HepG2 (cell line): ENCODE measurements around the gene MRNIP. TPM values are rescaled to one million over a fixed set of nuclear protein-coding genes. Genes with fewer than 3 reads are reported as not detected.
A peak's percentile ranks its signal among the peaks of the same experiment; 100 is the strongest.

ENCODE experiments used
- ELF3 ChIP-seq: IDR thresholded peaks from 2 replicates; pipeline ENCODE4 v1.6.1; 2016; ENCODE audit warnings: missing genetic modification reagents, missing compliant biosample characterization
- HMGXB4 ChIP-seq, 2 experiments: sonication (generic) in 1 of 2; formaldehyde crosslinking in 1 of 2; IDR thresholded peaks; 2 replicates each; pipeline versions ENCODE4 v1.4.0 to v1.6.1; 2018 to 2020; ENCODE audit warnings: missing genetic modification reagents in 2 of 2, borderline replicate concordance in 1 of 2, low read depth in 1 of 2, mild to moderate bottlenecking in 1 of 2, missing biosample characterization in 1 of 2
- KAT8 ChIP-seq: IDR thresholded peaks from 2 replicates; pipeline ENCODE4 v1.6.1; 2016; ENCODE audit warnings: missing genetic modification reagents, missing compliant biosample characterization
- KDM4B ChIP-seq: sonication (generic); formaldehyde crosslinking; IDR thresholded peaks from 2 replicates; pipeline ENCODE4 v1.4.0; 2020; ENCODE audit warnings: missing genetic modification reagents
- KDM6A ChIP-seq: IDR thresholded peaks from 2 replicates; pipeline ENCODE4 v1.6.1; 2016; ENCODE audit warnings: low read depth
- NFATC3 ChIP-seq: sonication (generic); formaldehyde crosslinking; IDR thresholded peaks from 2 replicates; pipeline ENCODE4 v1.5.1; 2020; ENCODE audit warnings: mild to moderate bottlenecking, missing genetic modification reagents
- PHF20 ChIP-seq: sonication (generic); formaldehyde crosslinking; IDR thresholded peaks from 2 replicates; pipeline ENCODE4 v1.5.0; 2020; ENCODE audit warnings: mild to moderate bottlenecking, missing genetic modification reagents
- TFDP2 ChIP-seq: sonication (generic); formaldehyde crosslinking; IDR thresholded peaks from 2 replicates; pipeline ENCODE4 v1.4.0; 2020; ENCODE audit warnings: missing genetic modification reagents
- ZBTB38 ChIP-seq: sonication (generic); formaldehyde crosslinking; IDR thresholded peaks from 2 replicates; pipeline ENCODE4 v1.5.1; 2020; ENCODE audit warnings: mild to moderate bottlenecking, missing genetic modification reagents
- ZBTB7B ChIP-seq: sonication (generic); formaldehyde crosslinking; IDR thresholded peaks from 2 replicates; pipeline ENCODE4 v1.4.0; 2020; ENCODE audit warnings: missing genetic modification reagents
- ZNF232 ChIP-seq: sonication (generic); formaldehyde crosslinking; IDR thresholded peaks from 2 replicates; pipeline ENCODE4 v1.4.0; 2020; ENCODE audit warnings: missing genetic modification reagents, borderline replicate concordance
- ZNF280D ChIP-seq: sonication (generic); formaldehyde crosslinking; IDR thresholded peaks from 2 replicates; pipeline ENCODE4 v1.5.1; 2020; ENCODE audit warnings: mild to moderate bottlenecking, missing genetic modification reagents
- ZNF354B ChIP-seq: sonication (generic); formaldehyde crosslinking; IDR thresholded peaks from 2 replicates; pipeline ENCODE4 v1.8.0; 2022; ENCODE audit warnings: mild to moderate bottlenecking, missing genetic modification reagents
- ZNF496 ChIP-seq: sonication (generic); formaldehyde crosslinking; IDR thresholded peaks from 2 replicates; pipeline ENCODE4 v1.8.1; 2023; ENCODE audit warnings: mild to moderate bottlenecking, moderate library complexity, missing genetic modification reagents; ENCODE audit not compliant: insufficient replicate concordance
- ZNF570 ChIP-seq: sonication (generic); formaldehyde crosslinking; IDR thresholded peaks from 2 replicates; pipeline ENCODE4 v1.4.0; 2020; ENCODE audit warnings: mild to moderate bottlenecking, missing genetic modification reagents, borderline replicate concordance
- polyA plus RNA-seq, 8 experiments: library from polyadenylated mRNA; depleted of rRNA in 3 of 8; stranded (reverse) in 7 of 8; unstranded in 1 of 8; fragments of >200 nt; fragmentation: Illumina TruSeq in 4 of 8; extraction: Trizol in 4 of 8; gene quantifications; 2 replicates each; pipeline versions ENCODE4 v1.2.1 to v1.2.3, GENCODE V29; 2011 to 2016; ENCODE audit warnings: low read depth in 4 of 8, missing spikeins in 1 of 8, mixed read lengths in 1 of 8; ENCODE audit not compliant: insufficient read depth in 1 of 8
- total RNA-seq, 5 experiments: library from RNA; depleted of rRNA; stranded (reverse); fragments of >200 nt; fragmentation: Illumina TruSeq; extraction: Trizol; gene quantifications; 2 replicates each; pipeline ENCODE4 v1.2.3, GENCODE V29; 2016; ENCODE audit warnings: low read depth in 1 of 5
- TF ChIP-seq, protein P1 (sequence below): sonication (generic); formaldehyde crosslinking; conservative IDR thresholded peaks from 2 replicates; pipeline ENCODE4 v1.4.0; 2020; ENCODE audit warnings: mild to moderate bottlenecking, missing genetic modification reagents, moderate library complexity
- TF ChIP-seq, protein P2 (sequence below), 2 experiments: sonication (generic) in 1 of 2; formaldehyde crosslinking in 1 of 2; IDR thresholded peaks; 2 replicates each; pipeline versions ENCODE4 v1.5.1 to v1.6.1; 2011 to 2020; ENCODE audit warnings: borderline replicate concordance in 1 of 2, low read depth in 1 of 2, low read length in 1 of 2, mild to moderate bottlenecking in 1 of 2, missing genetic modification reagents in 1 of 2, moderate library complexity in 1 of 2

The MRNIP gene
- total and polyA plus RNA-seq, 2 of the 13 experiments (the other 11 are each of a cell fraction or from before 2014, with no cell fraction given), result 15.5 to 34.1 TPM

GRCh38 chr5:179825655-179826182 is 32.9 kb downstream of the MRNIP start (continued):
- 0 out of 2 replicates have a peak, but pooled peaks have one; percentile 16 for TF ChIP-seq ZNF232
- no peak for TF ChIP-seq ZNF570 (CRISPR knock-in tag)
- no peak for TF ChIP-seq NFATC3 (CRISPR knock-in tag)
- TF ChIP-seq ZNF280D, result no peak
- TF ChIP-seq, protein P1, sequence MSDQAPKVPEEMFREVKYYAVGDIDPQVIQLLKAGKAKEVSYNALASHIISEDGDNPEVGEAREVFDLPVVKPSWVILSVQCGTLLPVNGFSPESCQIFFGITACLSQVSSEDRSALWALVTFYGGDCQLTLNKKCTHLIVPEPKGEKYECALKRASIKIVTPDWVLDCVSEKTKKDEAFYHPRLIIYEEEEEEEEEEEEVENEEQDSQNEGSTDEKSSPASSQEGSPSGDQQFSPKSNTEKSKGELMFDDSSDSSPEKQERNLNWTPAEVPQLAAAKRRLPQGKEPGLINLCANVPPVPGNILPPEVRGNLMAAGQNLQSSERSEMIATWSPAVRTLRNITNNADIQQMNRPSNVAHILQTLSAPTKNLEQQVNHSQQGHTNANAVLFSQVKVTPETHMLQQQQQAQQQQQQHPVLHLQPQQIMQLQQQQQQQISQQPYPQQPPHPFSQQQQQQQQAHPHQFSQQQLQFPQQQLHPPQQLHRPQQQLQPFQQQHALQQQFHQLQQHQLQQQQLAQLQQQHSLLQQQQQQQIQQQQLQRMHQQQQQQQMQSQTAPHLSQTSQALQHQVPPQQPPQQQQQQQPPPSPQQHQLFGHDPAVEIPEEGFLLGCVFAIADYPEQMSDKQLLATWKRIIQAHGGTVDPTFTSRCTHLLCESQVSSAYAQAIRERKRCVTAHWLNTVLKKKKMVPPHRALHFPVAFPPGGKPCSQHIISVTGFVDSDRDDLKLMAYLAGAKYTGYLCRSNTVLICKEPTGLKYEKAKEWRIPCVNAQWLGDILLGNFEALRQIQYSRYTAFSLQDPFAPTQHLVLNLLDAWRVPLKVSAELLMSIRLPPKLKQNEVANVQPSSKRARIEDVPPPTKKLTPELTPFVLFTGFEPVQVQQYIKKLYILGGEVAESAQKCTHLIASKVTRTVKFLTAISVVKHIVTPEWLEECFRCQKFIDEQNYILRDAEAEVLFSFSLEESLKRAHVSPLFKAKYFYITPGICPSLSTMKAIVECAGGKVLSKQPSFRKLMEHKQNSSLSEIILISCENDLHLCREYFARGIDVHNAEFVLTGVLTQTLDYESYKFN (CRISPR knock-in tag), result peak; percentile 68
- peak; percentile 39; the same call in 1 of the 2 replicates for TF ChIP-seq ZBTB38 (CRISPR knock-in tag)
- peak; percentile 57 for TF ChIP-seq ZBTB7B (CRISPR knock-in tag)
- TF ChIP-seq ZNF354B (CRISPR knock-in tag), result no peak
- 0 out of 2 replicates have a peak, but pooled peaks have one; percentile 32 for TF ChIP-seq KDM6A (CRISPR knock-in tag)
- TF ChIP-seq TFDP2 (CRISPR knock-in tag), result 0 out of 2 replicates have a peak, but pooled peaks have one; percentile 13
- no peak for TF ChIP-seq ZNF496
- TF ChIP-seq HMGXB4 (CRISPR knock-in tag; IDR thresholded peaks at IDR 0.05; ENCODE audit: borderline replicate concordance in 1 of 2, low read depth in 1 of 2), result peak; percentile 20 to 34; a peak in 2 of 4 replicates
- 0 out of 2 replicates have a peak, but pooled peaks have one; percentile 34 for TF ChIP-seq KAT8 (CRISPR knock-in tag)
- TF ChIP-seq PHF20 (CRISPR knock-in tag), result no peak
- no peak for TF ChIP-seq KDM4B (CRISPR knock-in tag)
- TF ChIP-seq, protein P2, sequence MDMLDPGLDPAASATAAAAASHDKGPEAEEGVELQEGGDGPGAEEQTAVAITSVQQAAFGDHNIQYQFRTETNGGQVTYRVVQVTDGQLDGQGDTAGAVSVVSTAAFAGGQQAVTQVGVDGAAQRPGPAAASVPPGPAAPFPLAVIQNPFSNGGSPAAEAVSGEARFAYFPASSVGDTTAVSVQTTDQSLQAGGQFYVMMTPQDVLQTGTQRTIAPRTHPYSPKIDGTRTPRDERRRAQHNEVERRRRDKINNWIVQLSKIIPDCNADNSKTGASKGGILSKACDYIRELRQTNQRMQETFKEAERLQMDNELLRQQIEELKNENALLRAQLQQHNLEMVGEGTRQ (IDR thresholded peaks at IDR 0.05; ENCODE audit: low read depth, low read length), result no peak
- TF ChIP-seq, protein P2 (CRISPR knock-in tag; IDR thresholded peaks at IDR 0.05; ENCODE audit: borderline replicate concordance), result no peak
- no peak for TF ChIP-seq ELF3 (CRISPR knock-in tag)
